Eye (tissue), 1 donor: ENCODE measurements around the gene TMEM203.

Experiments
- DNase-seq: peaks from one replicate; pipeline ENCODE4 v3.0.0-alpha.2; 2015

TMEM203 gene

GRCh38 chr9:137228968-137229896 lies 23.8 kb upstream of the TMEM203 start:
- DNase-seq: no peak

GRCh38 chr9:137228506-137228967 lies 23.1 kb upstream of the TMEM203 start:
- DNase-seq: no peak

DNA sequence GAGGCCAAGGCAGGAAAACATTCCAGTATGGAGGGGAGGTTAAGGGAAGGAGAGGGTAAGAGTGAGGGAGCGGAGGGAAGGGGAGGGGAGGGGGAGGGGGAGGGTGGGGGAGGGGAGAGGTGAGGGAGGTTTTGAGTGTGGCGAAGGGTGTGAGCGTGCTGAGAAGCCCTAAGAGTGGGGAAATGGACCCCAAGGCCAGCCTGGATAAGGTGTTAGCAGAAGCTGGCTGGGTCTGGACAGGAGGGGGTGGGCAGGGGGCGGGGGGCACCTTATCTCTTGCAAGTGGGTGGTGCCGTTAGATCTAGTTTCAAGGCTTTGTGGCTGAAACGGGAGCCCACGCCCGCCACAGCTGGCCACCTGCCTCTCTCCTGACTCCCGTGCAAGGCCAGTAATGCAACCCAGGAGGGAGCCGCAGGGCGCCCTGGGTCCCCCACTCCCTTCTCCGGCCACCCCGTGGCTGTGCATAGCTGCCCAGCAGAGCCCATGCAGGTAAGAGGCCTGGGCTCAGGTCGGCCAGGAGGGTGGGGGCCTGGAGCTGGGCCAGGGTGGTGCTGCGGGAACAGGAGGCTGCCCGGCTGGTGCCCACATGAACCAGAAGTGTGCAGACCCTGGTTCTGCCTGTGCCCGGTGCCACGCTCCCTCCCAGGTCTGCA lies 22.5 kb upstream of the TMEM203 start:
- no peak for DNase-seq

DNA sequence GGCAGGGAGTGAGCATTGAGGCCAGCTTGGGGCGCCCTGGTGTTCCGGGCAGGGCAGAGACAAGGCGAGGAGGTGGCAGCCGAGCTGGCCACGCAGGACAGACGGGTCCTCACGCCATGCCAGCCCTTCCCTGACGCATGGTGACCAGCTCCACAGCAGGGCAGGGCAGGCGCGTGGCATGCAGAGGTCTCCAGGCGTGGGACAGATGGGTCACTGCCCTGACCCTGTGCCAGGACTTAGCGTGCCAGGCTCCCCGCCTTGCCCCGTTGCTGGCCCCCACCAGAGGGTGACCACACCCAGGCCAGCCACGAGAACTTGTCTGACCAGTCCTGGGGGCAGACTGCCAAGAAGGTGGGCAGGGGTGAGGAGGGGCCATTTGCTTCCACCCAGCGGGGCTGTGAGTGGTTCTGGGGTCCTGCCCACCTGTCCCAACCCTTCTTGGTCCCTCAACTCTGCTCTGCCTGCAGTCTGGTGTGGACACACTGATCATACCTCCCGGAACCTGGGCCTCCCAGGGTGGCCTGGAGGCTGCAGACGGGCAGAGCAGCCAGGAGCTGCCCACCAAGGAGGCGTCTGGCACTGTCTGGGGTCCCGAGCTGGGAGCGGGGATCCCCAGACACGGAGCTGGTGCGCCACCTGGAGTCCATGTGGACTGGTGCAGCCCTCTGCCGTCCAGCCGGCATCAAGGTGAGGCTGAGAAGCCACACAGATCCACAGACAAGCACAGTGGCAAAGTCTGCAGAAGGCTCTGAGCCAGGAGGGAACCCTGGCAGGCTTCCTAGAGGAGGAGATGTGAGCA lies 21.8 kb upstream of the TMEM203 start, which contains the start of gene RNF224:
RNF224 (plus strand) TSS at position 449 of the 799 bp plus-strand sequence. CDS start 834 bp downstream, outside the sequence.
- peak; percentile 91 for DNase-seq

- no peak for DNase-seq
Measured at GRCh38 chr9:137226338-137227053, 21.0 kb upstream of the TMEM203 start.

- no peak for DNase-seq
Measured at GRCh38 chr9:137225699-137226331, 20.4 kb upstream of the TMEM203 start.

- no peak for DNase-seq
Measured at GRCh38 chr9:137224830-137225694, 19.6 kb upstream of the TMEM203 start, which contains the start of gene CYSRT1. TSS of gene CYSRT1 (plus strand) at chr9:137225174. CDS start at chr9:137225622, 448 bp downstream.

DNA sequence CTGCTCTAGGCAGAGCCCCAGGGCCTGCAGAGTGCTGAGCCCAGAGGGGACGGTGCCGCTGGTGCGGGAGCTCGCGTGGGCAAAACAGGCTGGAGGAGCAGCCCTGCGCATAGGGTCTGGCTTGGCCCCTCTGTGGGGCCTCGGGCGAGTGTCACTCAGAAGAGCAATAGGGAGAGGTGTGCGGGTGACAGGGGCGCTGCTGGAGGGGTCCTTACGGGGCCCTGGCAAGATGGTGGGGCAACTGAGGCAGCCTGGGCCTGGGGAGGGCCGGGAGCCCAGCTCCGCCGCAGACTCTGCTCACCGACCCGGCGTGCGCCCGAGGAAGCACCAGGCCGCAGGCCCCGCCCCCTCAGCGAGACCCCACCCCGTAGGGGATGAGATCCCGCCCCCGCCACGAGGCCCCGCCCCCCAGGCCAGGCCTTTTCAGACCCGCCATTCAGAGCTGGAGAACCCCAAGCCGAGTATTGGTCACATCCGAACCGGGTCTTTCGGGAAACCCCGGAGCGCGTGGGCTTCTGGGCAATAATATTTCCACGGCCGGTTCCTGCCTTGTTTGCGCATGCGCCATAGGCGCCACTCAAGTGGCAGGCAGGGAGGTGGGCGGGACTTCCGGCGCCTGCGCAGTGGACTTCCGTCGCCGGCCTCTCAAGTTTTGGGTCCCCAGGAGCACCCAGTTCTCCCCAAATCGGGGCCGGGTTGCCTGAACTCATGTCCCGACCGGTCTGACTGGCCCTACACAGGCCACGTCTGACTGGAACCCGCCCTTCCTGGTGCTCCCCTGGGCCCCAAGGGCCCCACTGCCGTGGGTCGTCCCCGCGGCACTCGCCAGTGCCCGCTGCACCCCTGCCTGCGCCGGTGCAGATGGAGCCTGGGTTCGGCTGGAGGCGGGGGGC lies 17.9 kb upstream of the TMEM203 start:
- DNase-seq: peak; percentile 99

DNA sequence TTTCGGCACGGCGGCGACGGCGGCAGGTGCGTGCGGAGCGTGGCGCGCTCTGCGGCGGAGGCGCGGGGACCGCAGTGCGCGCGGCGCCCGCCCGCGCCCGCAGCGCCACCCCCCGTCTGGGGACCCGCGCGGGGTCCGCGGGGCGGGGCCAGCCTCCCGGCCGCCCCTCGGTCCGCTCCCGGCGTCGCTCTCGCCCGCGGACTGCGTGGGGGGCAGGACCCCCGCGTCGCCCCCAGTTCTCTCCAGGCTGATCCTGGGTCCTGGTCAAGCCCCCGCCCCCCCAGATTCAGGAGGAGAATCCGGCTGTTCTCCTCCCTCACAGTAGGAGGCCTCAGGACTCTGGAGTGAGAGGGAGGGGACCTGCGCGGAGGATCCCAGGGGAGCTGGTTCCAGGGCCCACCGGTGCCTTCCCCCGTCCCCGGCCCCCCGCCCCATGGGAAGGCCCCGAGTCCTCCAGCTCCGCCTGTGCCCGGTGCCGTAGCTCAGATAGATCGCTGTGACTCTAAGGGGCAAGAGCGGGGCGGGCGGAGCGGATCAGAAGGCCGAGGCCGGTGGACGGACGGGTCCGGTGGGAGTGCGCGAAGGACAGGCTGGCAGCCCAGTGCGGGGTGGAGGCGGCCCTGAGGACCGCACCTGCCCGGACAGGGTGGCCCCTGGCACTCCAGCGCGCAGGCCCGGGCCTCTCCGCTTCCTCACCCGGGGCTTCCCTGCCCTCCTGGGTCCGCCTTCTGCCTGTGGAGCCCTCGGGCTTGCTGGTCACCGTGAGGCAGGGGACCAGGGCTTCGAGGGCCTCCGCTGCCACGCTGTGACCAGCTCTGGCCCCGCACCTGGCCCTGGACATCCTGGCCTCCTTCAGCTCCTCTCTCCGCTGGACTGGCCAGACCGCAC lies 17.0 kb upstream of the TMEM203 start, which contains the start of gene RNF208:
RNF208 (minus strand) TSS at position 51 of the 888 bp plus-strand sequence. CDS start 1,028 bp downstream, outside the sequence.
- peak; percentile 66 for DNase-seq

- peak; percentile 40 for DNase-seq
Measured at GRCh38 chr9:137221506-137222111, 16.2 kb upstream of the TMEM203 start.

GRCh38 chr9:137221095-137221505 lies 15.7 kb upstream of the TMEM203 start:
- DNase-seq: no peak

DNA sequence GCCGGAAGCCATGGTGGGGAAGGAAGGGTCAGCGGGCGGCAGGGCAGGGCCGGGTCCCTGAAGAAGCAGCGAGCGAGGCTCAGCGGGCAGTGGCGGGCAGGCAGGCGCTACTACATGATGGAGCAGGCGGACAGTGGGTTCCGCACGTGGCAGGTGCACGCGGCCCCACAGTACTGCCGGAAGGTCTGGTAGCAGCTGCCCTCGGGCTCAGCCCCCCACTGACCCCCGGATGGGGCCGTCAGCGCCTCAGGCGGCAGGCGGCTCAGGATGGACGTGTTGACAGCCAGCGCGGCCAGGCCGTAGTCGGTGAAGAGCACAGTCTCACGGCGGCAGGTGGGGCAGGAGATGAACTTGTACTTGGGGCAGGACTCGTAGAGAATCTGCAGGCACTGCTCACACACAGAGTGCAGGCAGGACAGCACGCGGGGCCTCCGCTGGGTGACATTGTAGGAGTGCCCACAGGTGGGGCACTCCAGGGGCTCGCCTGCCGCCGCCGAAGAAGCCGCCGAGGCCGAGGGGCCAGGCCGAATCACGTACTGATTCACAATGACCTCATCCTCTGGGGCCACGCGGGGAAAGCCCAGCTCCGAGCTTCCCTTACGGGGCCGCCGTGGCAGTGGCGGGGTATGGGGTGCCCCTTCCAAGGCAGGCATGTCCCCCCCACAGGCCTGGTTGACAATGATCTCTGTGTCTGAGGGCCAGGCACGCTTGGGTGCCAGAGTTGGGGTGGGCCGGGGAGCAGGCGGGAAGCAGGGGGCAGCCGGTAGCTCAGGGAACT lies 15.1 kb upstream of the TMEM203 start:
- DNase-seq: no peak

- no peak for DNase-seq
Measured at GRCh38 chr9:137219757-137220316, 14.4 kb upstream of the TMEM203 start.

DNA sequence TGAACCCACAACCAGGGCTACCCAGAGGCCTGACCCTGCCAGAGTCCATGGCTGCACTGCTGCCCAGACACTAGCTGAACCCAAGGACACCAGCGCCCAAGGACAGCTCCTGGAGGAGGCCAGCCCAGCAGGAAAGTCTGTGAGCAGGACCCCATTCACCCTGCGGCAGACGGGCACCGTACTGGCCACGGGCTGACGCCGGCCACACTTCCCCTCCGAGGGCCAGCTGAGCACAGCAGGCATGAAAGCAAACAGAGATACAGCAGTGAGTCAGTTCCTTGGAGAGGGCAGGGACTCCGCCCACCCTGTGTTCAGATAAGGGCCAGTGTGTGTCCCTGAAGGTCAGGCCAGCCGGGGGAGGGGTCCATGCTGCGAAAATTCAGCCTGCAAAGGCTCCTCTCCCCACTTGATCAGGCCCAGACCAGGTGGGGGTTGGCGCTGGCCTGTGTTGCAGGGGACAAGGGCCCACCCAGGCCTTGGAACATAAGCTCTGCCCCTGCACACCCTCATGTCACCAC lies 13.4 kb upstream of the TMEM203 start:
- no peak for DNase-seq

GRCh38 chr9:137218212-137218753 lies 12.8 kb upstream of the TMEM203 start:
- DNase-seq: no peak
